Body of pancreas (tissue), 4 donors: ENCODE data around the gene TMC1. TPM values are rescaled to one million over a fixed set of nuclear protein-coding genes. Genes with fewer than 3 reads are reported as not detected.

Experiments
- ATAC-seq: fragments of 150-250 bp; one replicate; pipeline ENCODE4 v1.9.1; 2016
- DNase-seq, 4 donors: peaks; one replicate each; pipeline ENCODE4 v3.0.0-alpha.2; 2019
- H3K27ac ChIP-seq, 4 donors: fragments of 200-600 bp; sonication (generic); 1 replicate in 3 of 4; 2 replicates in 1 of 4; pipeline versions ENCODE4 v1.5.1 to v1.6.1; 2016 to 2019; ENCODE audit warnings: mild to moderate bottlenecking in 1 of 4, mixed read lengths in 1 of 4, moderate library complexity in 1 of 4
- H3K27me3 ChIP-seq, 2 donors: fragments of 200-600 bp; sonication (generic); one replicate each; pipeline ENCODE4 v1.6.0; 2016; ENCODE audit warnings: mild to moderate bottlenecking in 1 of 2
- H3K36me3 ChIP-seq, 2 donors: fragments of 200-600 bp; sonication (generic); replicated peaks in 1 of 2; 2 replicates each; pipeline ENCODE4 v1.5.1; 2016; ENCODE audit warnings: low read depth in 2 of 2; ENCODE audit not compliant: insufficient read depth in 1 of 2
- H3K4me1 ChIP-seq: fragments of 200-600 bp; sonication (generic); one replicate; pipeline ENCODE4 v1.6.0; 2016
- H3K4me3 ChIP-seq, 2 donors: fragments of 200-600 bp; sonication (generic); 1 replicate in 1 of 2; 2 replicates in 1 of 2; pipeline ENCODE4 v1.5.1; 2016 to 2019
- H3K9me3 ChIP-seq, 3 donors: fragments of 200-600 bp; sonication (generic); 1 replicate in 2 of 3; 2 replicates in 1 of 3; pipeline ENCODE4 v1.5.1; 2016
- POLR2A ChIP-seq, 3 donors: fragments of 450-650 bp; IDR thresholded peaks; one replicate each; pipeline ENCODE4 v1.6.1; 2016; ENCODE audit warnings: antibody characterized with exemption in 3 of 3, mild to moderate bottlenecking in 2 of 3
- WGBS, 2 donors: methylation state at CpG; one replicate each; pipeline ENCODE4 v1.1.5; 2017; 5-methylcytosine and 5-hydroxymethylcytosine counted together
- intact Hi-C: fragments of 100-400 bp; cut with DNase I; formaldehyde crosslinking; loops from one replicate; pipeline ENCODE4 v1.15.1; 2023
- total RNA-seq, 2 donors: library from RNA; depleted of rRNA; stranded (reverse); fragments of >200 nt; gene quantifications; one replicate each; pipeline ENCODE4 v1.1.0, GENCODE V29; 2016
- TF ChIP-seq, protein P1 (sequence below), 7 experiments: fragments of 450-650 bp in 4 of 7; fragments of 200-600 bp in 3 of 7; sonication (generic) in 3 of 7; IDR thresholded peaks; one replicate each; pipeline ENCODE4 v1.5.1; 2016 to 2019; ENCODE audit warnings: antibody characterized with exemption in 7 of 7

The TMC1 gene
- total RNA-seq, 2 donors from 2014 or later: not detected

- Histone ChIP-seq H3K27ac (peak overlapping the region; percentile 45 to 82 (median 68)), H3K9me3 (no peaks in the 10 kb centered on the region), H3K4me3 (no peak overlapping the region), H3K27me3 (no peaks in the 10 kb centered on the region), H3K36me3 (no peaks in the 10 kb centered on the region), H3K4me1 (peaks cover 26% of the 10 kb centered on the region)
- no peak for DNase-seq
- intact Hi-C loops: no loop called here
- no peak for ATAC-seq
- 51 to 59% methylated on average over 7 of the region's 7 CpGs for WGBS, 2 donors
- no peak for TF ChIP-seq POLR2A (IDR thresholded peaks at IDR 0.05)
- TF ChIP-seq, protein P1, sequence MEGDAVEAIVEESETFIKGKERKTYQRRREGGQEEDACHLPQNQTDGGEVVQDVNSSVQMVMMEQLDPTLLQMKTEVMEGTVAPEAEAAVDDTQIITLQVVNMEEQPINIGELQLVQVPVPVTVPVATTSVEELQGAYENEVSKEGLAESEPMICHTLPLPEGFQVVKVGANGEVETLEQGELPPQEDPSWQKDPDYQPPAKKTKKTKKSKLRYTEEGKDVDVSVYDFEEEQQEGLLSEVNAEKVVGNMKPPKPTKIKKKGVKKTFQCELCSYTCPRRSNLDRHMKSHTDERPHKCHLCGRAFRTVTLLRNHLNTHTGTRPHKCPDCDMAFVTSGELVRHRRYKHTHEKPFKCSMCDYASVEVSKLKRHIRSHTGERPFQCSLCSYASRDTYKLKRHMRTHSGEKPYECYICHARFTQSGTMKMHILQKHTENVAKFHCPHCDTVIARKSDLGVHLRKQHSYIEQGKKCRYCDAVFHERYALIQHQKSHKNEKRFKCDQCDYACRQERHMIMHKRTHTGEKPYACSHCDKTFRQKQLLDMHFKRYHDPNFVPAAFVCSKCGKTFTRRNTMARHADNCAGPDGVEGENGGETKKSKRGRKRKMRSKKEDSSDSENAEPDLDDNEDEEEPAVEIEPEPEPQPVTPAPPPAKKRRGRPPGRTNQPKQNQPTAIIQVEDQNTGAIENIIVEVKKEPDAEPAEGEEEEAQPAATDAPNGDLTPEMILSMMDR (IDR thresholded peaks at IDR 0.05): no peak
These were observed 305.9 kb downstream of the TMC1 start for GRCh38 chr9:72826996-72827949.

GRCh38 chr9:72827950-72828731 lies 306.7 kb downstream of the TMC1 start:
- WGBS, 2 donors: 39 to 44% methylated on average over 2 of the region's 2 CpGs
- H3K9me3 ChIP-seq: no peaks in the 10 kb centered on the region
- no peak for TF ChIP-seq POLR2A (IDR thresholded peaks at IDR 0.05)
- TF ChIP-seq, protein P1 (IDR thresholded peaks at IDR 0.05): no peak
- no peaks in the 10 kb centered on the region for H3K27me3 ChIP-seq
- peak in 1 of 4 donors; percentile 28 for DNase-seq
- H3K27ac ChIP-seq: peak overlapping the region; percentile 45 to 82 (median 68)
- H3K36me3 ChIP-seq: no peaks in the 10 kb centered on the region
- ATAC-seq: peak; percentile 89
- H3K4me3 ChIP-seq: no peak overlapping the region
- H3K4me1 ChIP-seq: peaks cover 26% of the 10 kb centered on the region
- intact Hi-C loops: no loop called here

- intact Hi-C loops: no loop called here
- no peak overlapping the region for H3K4me3 ChIP-seq
- 59 to 68% methylated on average over 1 of the region's 1 CpG for WGBS, 2 donors
These were observed 313.6 kb downstream of the TMC1 start for GRCh38 chr9:72834994-72835393.

DNA sequence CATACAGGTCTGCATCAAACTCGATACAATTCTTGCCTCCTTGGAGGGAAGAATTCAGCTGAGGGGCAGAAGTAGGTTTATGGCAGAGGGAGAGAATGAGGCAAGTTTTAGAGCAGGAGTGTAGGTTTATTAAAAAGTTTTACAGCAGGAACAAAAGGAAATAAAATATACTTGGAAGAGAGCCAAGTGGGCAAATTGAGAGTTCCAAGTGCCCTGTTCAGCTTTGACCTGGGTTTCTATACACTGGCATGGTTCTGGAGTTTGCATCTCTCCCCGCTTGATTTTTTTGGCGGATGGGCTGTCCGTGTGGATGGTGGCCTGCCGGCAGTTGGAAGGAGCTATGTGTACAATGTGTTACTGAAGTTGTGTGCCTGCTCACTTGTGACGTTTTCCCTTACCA lies 315.4 kb downstream of the TMC1 start:
- TF ChIP-seq, protein P1 (IDR thresholded peaks at IDR 0.05): no peak
- TF ChIP-seq POLR2A (IDR thresholded peaks at IDR 0.05): no peak
- Histone ChIP-seq H3K4me1 (no peaks in the 10 kb centered on the region), H3K27ac (no peak overlapping the region), H3K9me3 (no peaks in the 10 kb centered on the region), H3K36me3 (no peaks in the 10 kb centered on the region), H3K4me3 (no peak overlapping the region), H3K27me3 (no peaks in the 10 kb centered on the region)
- DNase-seq (no peak), ATAC-seq (no peak)
- WGBS, 2 donors: 82 to 89% methylated on average over 6 of the region's 6 CpGs
- intact Hi-C loops: no loop called here

More at GRCh38 chr9:72834994-72835393, 313.6 kb downstream of the TMC1 start:
- Histone ChIP-seq H3K27ac (no peak overlapping the region), H3K9me3 (no peaks in the 10 kb centered on the region), H3K27me3 (no peaks in the 10 kb centered on the region), H3K4me1 (no peaks in the 10 kb centered on the region), H3K36me3 (no peaks in the 10 kb centered on the region)
- TF ChIP-seq, protein P1 (IDR thresholded peaks at IDR 0.05): no peak
- TF ChIP-seq POLR2A (IDR thresholded peaks at IDR 0.05): no peak
- ATAC-seq (no peak), DNase-seq (no peak)
